RWPE1 (cell line): Measurements from ENCODE around the gene HS6ST2.

Experiments used
- CTCF ChIA-PET: fragments of 350-600 bp; sonication (Branson Sonifier 250); formaldehyde crosslinking; extraction: SDS; loops from one replicate; lab custom pipeline; 2021; lab: Yijun Ruan, JAX
- POLR2A ChIA-PET: fragments of 400-600 bp; formaldehyde crosslinking; extraction: SDS; loops from one replicate; lab custom pipeline; 2020; ENCODE audit warnings: antibody characterized with exemption; ENCODE audit not compliant: low non-redundant PET; lab: Yijun Ruan, JAX
- DNase-seq: peaks from one replicate; pipeline ENCODE4 v3.0.0; 2012; ENCODE audit warnings: low spot score
- H3K27ac ChIP-seq: fragments of 450-650 bp; 2 replicates; pipeline ENCODE4 v1.5.1; 2017
- TF ChIP-seq, protein P1 (sequence below): fragments of 450-650 bp; conservative IDR thresholded peaks from 2 replicates; pipeline ENCODE4 v1.5.1; 2017; ENCODE audit warnings: low read depth, mild to moderate bottlenecking

HS6ST2 gene

DNA sequence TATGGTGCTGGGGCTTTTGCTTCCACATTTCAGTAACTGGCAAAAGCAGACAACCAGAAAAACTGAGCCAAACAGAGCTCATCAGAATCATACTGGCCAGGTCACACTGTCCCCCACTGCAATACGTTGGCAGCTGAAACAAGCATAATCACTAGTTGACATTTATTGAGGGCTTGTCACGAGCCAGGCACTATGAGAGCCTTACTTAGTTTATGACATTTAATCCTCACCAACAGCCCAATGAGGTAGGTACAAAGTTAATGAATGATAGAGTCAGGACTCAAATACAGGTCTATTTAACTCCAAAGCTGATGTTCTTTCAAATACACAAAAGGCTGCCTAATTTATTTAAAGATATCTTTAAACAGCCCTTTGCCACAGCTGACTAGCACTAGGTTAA is 295.6 kb downstream of the HS6ST2 start:
- DNase-seq: no peak
- POLR2A ChIA-PET: no interaction called here

DNA sequence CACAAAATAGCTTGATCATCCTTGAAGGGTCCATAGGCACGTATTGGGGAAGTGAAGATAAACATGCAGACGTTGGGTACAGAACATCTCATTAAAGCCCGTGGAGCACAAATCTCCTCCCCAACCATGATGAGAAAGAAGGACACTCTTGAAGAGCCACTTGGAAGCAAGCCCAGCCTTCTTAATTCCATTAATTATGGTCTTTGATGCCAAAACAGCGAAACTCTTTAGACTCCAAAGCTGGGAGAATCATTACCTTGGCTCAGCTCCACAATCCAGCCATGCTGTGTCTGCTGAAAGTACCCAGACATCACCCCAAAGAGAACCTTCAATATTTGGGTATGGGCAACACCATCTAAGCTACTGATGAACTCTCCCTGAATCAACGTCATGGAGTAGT is 300.6 kb downstream of the HS6ST2 start:
- POLR2A ChIA-PET: no interaction called here
- TF ChIP-seq, protein P1, sequence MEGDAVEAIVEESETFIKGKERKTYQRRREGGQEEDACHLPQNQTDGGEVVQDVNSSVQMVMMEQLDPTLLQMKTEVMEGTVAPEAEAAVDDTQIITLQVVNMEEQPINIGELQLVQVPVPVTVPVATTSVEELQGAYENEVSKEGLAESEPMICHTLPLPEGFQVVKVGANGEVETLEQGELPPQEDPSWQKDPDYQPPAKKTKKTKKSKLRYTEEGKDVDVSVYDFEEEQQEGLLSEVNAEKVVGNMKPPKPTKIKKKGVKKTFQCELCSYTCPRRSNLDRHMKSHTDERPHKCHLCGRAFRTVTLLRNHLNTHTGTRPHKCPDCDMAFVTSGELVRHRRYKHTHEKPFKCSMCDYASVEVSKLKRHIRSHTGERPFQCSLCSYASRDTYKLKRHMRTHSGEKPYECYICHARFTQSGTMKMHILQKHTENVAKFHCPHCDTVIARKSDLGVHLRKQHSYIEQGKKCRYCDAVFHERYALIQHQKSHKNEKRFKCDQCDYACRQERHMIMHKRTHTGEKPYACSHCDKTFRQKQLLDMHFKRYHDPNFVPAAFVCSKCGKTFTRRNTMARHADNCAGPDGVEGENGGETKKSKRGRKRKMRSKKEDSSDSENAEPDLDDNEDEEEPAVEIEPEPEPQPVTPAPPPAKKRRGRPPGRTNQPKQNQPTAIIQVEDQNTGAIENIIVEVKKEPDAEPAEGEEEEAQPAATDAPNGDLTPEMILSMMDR: no peak
- no peak overlapping the region for H3K27ac ChIP-seq
- no peak for DNase-seq
- CTCF ChIA-PET: no interaction called here

More for the DNA sequence above, 295.6 kb downstream of the HS6ST2 start:
- TF ChIP-seq, protein P1: no peak
- H3K27ac ChIP-seq: no peak overlapping the region
- CTCF ChIA-PET: no interaction called here

DNA sequence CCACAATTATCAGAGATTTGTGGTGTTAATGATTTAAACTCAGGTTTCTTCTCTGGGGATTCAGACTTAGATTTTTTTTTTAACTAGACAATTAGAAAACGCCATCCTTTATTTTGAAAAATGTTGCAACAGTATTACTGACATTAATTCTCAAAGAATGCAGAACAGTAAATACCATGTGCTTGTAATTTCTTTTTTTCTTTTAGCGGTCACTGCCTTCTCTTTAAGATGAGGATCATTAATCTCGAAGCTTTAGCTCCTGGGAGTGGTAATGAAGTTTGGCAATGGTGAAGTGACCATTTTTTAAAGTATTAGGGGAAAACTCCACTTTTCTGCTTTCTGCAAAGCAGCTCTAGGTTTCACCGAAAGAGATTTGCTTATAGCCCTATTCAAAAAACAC is 305.6 kb downstream of the HS6ST2 start:
- DNase-seq: no peak
- TF ChIP-seq, protein P1: no peak
- POLR2A ChIA-PET: no interaction called here
- no peak overlapping the region for H3K27ac ChIP-seq
- CTCF ChIA-PET: no interaction called here

DNA sequence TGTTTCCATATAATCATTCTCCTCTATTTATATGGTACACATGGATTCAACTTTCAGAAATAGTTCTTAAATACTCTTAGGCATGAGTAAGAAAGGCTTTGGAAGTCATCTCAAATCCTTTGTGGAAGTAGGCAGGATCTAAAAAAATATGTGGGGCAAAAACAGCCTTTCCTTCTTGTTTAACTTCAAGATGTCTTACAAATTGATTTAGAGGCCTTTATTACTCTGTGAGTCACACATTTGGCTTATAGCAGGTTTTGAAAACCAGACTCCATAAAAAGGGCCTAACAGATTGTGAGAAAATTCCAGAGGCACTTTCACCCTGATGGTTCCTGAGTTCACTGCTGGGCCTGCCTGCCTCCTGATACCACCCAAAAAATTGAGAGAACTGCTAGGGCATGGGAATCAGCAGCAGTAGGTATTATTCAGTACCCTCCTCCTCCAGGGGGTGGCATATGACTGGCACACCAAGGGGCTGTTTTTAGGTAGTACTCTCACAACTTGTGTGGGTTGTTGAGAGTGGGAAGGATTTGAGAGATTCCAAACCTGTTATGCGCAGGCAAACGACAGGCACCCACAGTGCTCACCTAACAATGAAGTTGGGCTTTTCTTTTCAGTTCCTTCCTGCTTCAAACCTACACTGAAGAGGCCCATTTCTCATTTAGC is 306.9 kb downstream of the HS6ST2 start:
- ChIA-PET CTCF (no interaction called here), POLR2A (no interaction called here)
- no peak for DNase-seq
- no peak overlapping the region for H3K27ac ChIP-seq
- TF ChIP-seq, protein P1: no peak

DNA sequence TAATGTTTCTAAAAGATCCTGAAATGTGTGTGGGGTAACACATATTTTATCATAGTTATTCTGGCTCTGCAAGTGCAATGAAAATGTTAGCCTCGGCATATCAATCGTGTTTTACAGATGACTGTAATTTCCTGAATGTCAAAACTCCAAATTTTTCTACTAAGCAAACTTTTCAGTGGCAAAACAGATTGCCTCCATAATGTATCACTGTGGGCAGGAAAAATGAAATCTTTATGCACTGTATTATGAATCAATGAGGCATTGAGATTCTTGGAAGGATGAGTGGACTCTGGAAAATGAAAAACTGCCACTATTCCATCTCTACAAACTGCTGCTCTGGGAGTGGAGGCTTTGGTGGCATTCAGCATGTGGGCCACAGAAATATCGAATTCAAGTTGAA is 309.5 kb downstream of the HS6ST2 start:
- TF ChIP-seq, protein P1: no peak
- DNase-seq: no peak
- CTCF ChIA-PET: no interaction called here
- POLR2A ChIA-PET: no interaction called here
- H3K27ac ChIP-seq: no peak overlapping the region

DNA sequence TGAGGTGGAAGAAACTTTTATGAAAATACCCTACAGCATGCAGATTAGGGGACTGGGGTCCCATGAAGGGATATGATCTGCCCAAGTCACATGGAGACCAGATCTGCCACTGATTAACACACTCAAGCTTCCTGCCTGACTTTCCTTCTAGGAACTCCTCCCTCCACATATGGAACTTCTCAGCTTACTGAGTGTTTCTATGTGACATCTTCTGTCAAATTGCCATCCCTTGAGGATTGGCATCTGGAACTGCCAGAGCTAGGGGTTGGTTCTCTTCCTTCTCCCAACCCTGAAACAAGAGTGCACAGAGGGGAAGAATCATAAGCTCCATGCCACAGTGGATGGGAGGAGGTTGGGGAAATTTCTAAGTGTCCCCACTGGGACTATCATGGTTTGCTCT is 319.0 kb downstream of the HS6ST2 start:
- no peak for DNase-seq
- CTCF ChIA-PET: no interaction called here

More for the DNA sequence above, 319.0 kb downstream of the HS6ST2 start:
- POLR2A ChIA-PET: no interaction called here
- H3K27ac ChIP-seq: no peak overlapping the region
- TF ChIP-seq, protein P1: no peak
